HepG2 (cell line): ENCODE measurements around the gene FGGY. TPM values are rescaled to one million over a fixed set of nuclear protein-coding genes. Genes with fewer than 3 reads are reported as not detected.
A peak's percentile ranks its signal among the peaks of the same experiment; 100 is the strongest.

Experiments
- ASH2L ChIP-seq: fragments of 300-600, 200-600 bp; sonication (generic); IDR thresholded peaks from 2 replicates; pipeline ENCODE4 v1.7.0; 2017; ENCODE audit warnings: low read depth, mild to moderate bottlenecking, moderate library complexity, mixed read lengths, low read length; ENCODE audit not compliant: insufficient read length
- BORCS8-MEF2B ChIP-seq: sonication (generic); formaldehyde crosslinking; IDR thresholded peaks from 2 replicates; pipeline ENCODE4 v1.8.0; 2022; ENCODE audit warnings: mild to moderate bottlenecking, missing genetic modification reagents
- CREM ChIP-seq, 2 experiments: sonication (generic) in 1 of 2; formaldehyde crosslinking in 1 of 2; IDR thresholded peaks; 2 replicates each; pipeline versions ENCODE4 v1.4.0 to v1.6.1; 2016 to 2020; ENCODE audit warnings: antibody characterized with exemption in 1 of 2, mild to moderate bottlenecking in 1 of 2, missing genetic modification reagents in 1 of 2
- FOXA3 ChIP-seq: IDR thresholded peaks from 2 replicates; pipeline ENCODE4 v1.6.1; 2016; ENCODE audit warnings: missing genetic modification reagents, missing compliant biosample characterization
- GATAD1 ChIP-seq: IDR thresholded peaks from 2 replicates; pipeline ENCODE4 v1.6.1; 2016; ENCODE audit warnings: missing genetic modification reagents, missing compliant biosample characterization
- HHEX ChIP-seq: IDR thresholded peaks from 2 replicates; pipeline ENCODE4 v1.6.1; 2016; ENCODE audit warnings: control low read depth
- HOXA3 ChIP-seq: sonication (generic); formaldehyde crosslinking; IDR thresholded peaks from 2 replicates; pipeline ENCODE4 v1.5.0; 2020; ENCODE audit warnings: missing genetic modification reagents
- PHF8 ChIP-seq: sonication (generic); formaldehyde crosslinking; IDR thresholded peaks from 2 replicates; pipeline ENCODE4 v1.5.0; 2020; ENCODE audit warnings: missing genetic modification reagents
- ZEB1 ChIP-seq: IDR thresholded peaks from 2 replicates; pipeline ENCODE4 v1.6.1; 2012; ENCODE audit warnings: mild to moderate bottlenecking, low read depth, inconsistent platforms; ENCODE audit not compliant: insufficient replicate concordance
- ZNF136 ChIP-seq: sonication (generic); formaldehyde crosslinking; IDR thresholded peaks from 2 replicates; pipeline ENCODE4 v1.8.1; 2022; ENCODE audit warnings: low read depth, mild to moderate bottlenecking, moderate library complexity, missing genetic modification reagents
- polyA plus RNA-seq, 8 experiments: library from polyadenylated mRNA; depleted of rRNA in 3 of 8; stranded (reverse) in 7 of 8; unstranded in 1 of 8; fragments of >200 nt; fragmentation: Illumina TruSeq in 4 of 8; extraction: Trizol in 4 of 8; gene quantifications; 2 replicates each; pipeline versions ENCODE4 v1.2.1 to v1.2.3, GENCODE V29; 2011 to 2016; ENCODE audit warnings: low read depth in 4 of 8, missing spikeins in 1 of 8, mixed read lengths in 1 of 8; ENCODE audit not compliant: insufficient read depth in 1 of 8
- total RNA-seq, 5 experiments: library from RNA; depleted of rRNA; stranded (reverse); fragments of >200 nt; fragmentation: Illumina TruSeq; extraction: Trizol; gene quantifications; 2 replicates each; pipeline ENCODE4 v1.2.3, GENCODE V29; 2016; ENCODE audit warnings: low read depth in 1 of 5
- TF ChIP-seq, protein P1 (sequence below), 2 experiments: fragments of 450-650 bp in 1 of 2; sonication (generic) in 1 of 2; formaldehyde crosslinking in 1 of 2; IDR thresholded peaks; 2 replicates each; pipeline versions ENCODE4 v1.6.1 to v1.8.0; 2016 to 2022; ENCODE audit warnings: antibody characterized with exemption in 1 of 2, mild to moderate bottlenecking in 1 of 2, missing genetic modification reagents in 1 of 2
- TF ChIP-seq, protein P2 (sequence below): sonication (generic); formaldehyde crosslinking; IDR thresholded peaks from 2 replicates; pipeline ENCODE4 v1.5.0; 2020; ENCODE audit warnings: missing genetic modification reagents, mild to moderate bottlenecking, borderline replicate concordance
- TF ChIP-seq, protein P3 (sequence below): sonication (generic); formaldehyde crosslinking; IDR thresholded peaks from 2 replicates; pipeline ENCODE4 v1.4.0; 2020; ENCODE audit warnings: missing genetic modification reagents

Gene FGGY
- total and polyA plus RNA-seq, 2 of the 13 experiments (the other 11 are each of a cell fraction or from before 2014, with no cell fraction given): 15.7 to 27.5 TPM

DNA sequence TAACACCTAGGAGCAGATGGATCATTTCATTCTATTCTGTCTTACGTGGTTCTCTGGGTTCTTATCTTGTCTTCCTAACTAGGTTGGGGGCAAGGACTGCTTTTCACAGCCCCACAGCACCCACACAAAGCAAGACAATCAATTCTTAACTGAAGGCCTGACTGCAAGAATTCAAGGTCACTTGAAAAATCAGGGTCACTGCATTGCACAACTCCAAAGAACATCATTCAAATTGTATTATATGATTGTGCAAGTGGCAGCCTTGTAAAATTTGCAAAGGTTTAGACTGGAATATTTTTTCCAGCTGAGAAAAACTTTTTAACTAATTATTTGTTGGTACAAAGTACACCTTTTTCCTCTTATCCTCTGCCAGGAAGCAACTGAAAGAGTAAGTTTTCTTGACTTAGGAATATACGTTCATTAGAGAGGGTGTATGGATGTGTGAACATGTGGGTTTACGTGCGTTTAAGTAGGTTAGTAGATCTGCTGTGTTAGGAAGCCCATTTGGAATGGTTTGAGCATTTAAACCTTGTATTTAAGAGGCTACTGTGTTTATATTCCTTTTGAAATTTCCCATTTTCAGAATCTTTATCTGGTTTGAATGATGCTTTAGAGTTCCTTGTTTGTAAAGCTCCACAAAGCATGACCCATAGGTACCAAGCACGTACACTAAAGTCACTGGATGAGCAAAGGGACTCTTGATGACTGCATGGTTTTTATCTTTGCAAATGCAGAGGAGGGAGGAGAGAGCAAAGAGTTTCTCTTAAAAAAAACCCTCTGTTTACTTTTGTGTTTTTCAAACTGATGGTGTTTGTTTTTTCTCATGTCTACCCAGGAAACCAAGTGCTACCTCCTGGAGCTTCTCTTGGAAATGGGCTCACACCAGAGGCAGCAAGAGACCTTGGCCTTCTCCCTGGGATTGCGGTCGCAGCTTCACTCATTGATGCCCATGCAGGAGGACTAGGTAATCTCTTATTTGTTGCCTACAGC, 214.9 kb downstream of the FGGY start (continued):
- TF ChIP-seq, protein P1, sequence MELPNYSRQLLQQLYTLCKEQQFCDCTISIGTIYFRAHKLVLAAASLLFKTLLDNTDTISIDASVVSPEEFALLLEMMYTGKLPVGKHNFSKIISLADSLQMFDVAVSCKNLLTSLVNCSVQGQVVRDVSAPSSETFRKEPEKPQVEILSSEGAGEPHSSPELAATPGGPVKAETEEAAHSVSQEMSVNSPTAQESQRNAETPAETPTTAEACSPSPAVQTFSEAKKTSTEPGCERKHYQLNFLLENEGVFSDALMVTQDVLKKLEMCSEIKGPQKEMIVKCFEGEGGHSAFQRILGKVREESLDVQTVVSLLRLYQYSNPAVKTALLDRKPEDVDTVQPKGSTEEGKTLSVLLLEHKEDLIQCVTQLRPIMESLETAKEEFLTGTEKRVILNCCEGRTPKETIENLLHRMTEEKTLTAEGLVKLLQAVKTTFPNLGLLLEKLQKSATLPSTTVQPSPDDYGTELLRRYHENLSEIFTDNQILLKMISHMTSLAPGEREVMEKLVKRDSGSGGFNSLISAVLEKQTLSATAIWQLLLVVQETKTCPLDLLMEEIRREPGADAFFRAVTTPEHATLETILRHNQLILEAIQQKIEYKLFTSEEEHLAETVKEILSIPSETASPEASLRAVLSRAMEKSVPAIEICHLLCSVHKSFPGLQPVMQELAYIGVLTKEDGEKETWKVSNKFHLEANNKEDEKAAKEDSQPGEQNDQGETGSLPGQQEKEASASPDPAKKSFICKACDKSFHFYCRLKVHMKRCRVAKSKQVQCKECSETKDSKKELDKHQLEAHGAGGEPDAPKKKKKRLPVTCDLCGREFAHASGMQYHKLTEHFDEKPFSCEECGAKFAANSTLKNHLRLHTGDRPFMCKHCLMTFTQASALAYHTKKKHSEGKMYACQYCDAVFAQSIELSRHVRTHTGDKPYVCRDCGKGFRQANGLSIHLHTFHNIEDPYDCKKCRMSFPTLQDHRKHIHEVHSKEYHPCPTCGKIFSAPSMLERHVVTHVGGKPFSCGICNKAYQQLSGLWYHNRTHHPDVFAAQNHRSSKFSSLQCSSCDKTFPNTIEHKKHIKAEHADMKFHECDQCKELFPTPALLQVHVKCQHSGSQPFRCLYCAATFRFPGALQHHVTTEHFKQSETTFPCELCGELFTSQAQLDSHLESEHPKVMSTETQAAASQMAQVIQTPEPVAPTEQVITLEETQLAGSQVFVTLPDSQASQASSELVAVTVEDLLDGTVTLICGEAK (IDR thresholded peaks at IDR 0.05): no peak
- TF ChIP-seq, protein P1 (CRISPR knock-in tag; IDR thresholded peaks at IDR 0.05): no peak
- TF ChIP-seq HOXA3 (CRISPR knock-in tag) (peak; percentile 69), FOXA3 (CRISPR knock-in tag) (peak; percentile 79), BORCS8-MEF2B (CRISPR knock-in tag) (no peak), ZEB1 (peak; percentile 45), ASH2L (peak; percentile 74), HHEX (CRISPR knock-in tag) (no peak), PHF8 (CRISPR knock-in tag) (peak; percentile 22; the same call in 1 of the 2 replicates), ZNF136 (CRISPR knock-in tag) (no peak), CREM (IDR thresholded peaks at IDR 0.05) (peak; percentile 70; the same call in 1 of the 2 replicates), CREM (CRISPR knock-in tag; IDR thresholded peaks at IDR 0.05) (no peak), GATAD1 (CRISPR knock-in tag) (peak; percentile 23; the same call in 1 of the 2 replicates)
- TF ChIP-seq, protein P2, sequence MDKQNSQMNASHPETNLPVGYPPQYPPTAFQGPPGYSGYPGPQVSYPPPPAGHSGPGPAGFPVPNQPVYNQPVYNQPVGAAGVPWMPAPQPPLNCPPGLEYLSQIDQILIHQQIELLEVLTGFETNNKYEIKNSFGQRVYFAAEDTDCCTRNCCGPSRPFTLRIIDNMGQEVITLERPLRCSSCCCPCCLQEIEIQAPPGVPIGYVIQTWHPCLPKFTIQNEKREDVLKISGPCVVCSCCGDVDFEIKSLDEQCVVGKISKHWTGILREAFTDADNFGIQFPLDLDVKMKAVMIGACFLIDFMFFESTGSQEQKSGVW (CRISPR knock-in tag): no peak
- TF ChIP-seq, protein P3, sequence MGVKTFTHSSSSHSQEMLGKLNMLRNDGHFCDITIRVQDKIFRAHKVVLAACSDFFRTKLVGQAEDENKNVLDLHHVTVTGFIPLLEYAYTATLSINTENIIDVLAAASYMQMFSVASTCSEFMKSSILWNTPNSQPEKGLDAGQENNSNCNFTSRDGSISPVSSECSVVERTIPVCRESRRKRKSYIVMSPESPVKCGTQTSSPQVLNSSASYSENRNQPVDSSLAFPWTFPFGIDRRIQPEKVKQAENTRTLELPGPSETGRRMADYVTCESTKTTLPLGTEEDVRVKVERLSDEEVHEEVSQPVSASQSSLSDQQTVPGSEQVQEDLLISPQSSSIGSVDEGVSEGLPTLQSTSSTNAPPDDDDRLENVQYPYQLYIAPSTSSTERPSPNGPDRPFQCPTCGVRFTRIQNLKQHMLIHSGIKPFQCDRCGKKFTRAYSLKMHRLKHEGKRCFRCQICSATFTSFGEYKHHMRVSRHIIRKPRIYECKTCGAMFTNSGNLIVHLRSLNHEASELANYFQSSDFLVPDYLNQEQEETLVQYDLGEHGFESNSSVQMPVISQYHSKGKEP: no peak
